ENCODE results near the gene LGSN. TPM values are rescaled to one million over a fixed set of nuclear protein-coding genes. Genes with fewer than 3 reads are reported as not detected.
"Not testable (repeated sequence)": the region's sequence is repeated elsewhere in the genome, so short reads cannot be mapped to it uniquely, and the experiment has no call there.

The LGSN gene
- total RNA-seq, 1 donor: under 0.01 TPM

- no peak for DNase-seq (ENCODE audit: low read depth)
- TF ChIP-seq CTCF (IDR thresholded peaks at IDR 0.05; ENCODE audit: insufficient read depth, low read depth, low read length): no peak
- no peak overlapping the region for H3K4me3 ChIP-seq (ENCODE audit: low read depth, low read length)
Observed at GRCh38 chr6:63280639-63281180, 39.1 kb downstream of the LGSN start.

GRCh38 chr6:63278916-63279315 lies 40.9 kb downstream of the LGSN start:
- H3K4me3 ChIP-seq (ENCODE audit: low read depth, low read length): no peak overlapping the region
- DNase-seq (ENCODE audit: low read depth): no peak
- no peak for TF ChIP-seq CTCF (IDR thresholded peaks at IDR 0.05; ENCODE audit: insufficient read depth, low read depth, low read length)

GRCh38 chr6:63275953-63276352 lies 43.8 kb downstream of the LGSN start:
- no peak for DNase-seq (ENCODE audit: low read depth)
- H3K4me3 ChIP-seq (ENCODE audit: low read depth, low read length): no peak overlapping the region
- no peak for TF ChIP-seq CTCF (IDR thresholded peaks at IDR 0.05; ENCODE audit: insufficient read depth, low read depth, low read length)

GRCh38 chr6:63274795-63275430 lies 44.9 kb downstream of the LGSN start:
- H3K4me3 ChIP-seq (ENCODE audit: low read depth, low read length); DNase-seq (ENCODE audit: low read depth): not testable (repeated sequence)

- peak; percentile 27 for DNase-seq (ENCODE audit: low read depth)
Observed at GRCh38 chr6:63272397-63272796, 47.4 kb downstream of the LGSN start.

GRCh38 chr6:63269470-63269869 lies 50.3 kb downstream of the LGSN start:
- no peak overlapping the region for H3K4me3 ChIP-seq (ENCODE audit: low read depth, low read length)
- no peak for DNase-seq (ENCODE audit: low read depth)
- TF ChIP-seq CTCF (IDR thresholded peaks at IDR 0.05; ENCODE audit: insufficient read depth, low read depth, low read length): no peak

More at GRCh38 chr6:63272397-63272796, 47.4 kb downstream of the LGSN start:
- H3K4me3 ChIP-seq (ENCODE audit: low read depth, low read length): no peak overlapping the region
- TF ChIP-seq CTCF (IDR thresholded peaks at IDR 0.05; ENCODE audit: insufficient read depth, low read depth, low read length): peak; percentile 29

GRCh38 chr6:63268574-63268973 lies 51.2 kb downstream of the LGSN start:
- H3K4me3 ChIP-seq (ENCODE audit: low read depth, low read length): no peak overlapping the region
- no peak for DNase-seq (ENCODE audit: low read depth)
- TF ChIP-seq CTCF (IDR thresholded peaks at IDR 0.05; ENCODE audit: insufficient read depth, low read depth, low read length): no peak
